Aorta (tissue), 5 donors: ENCODE measurements around the gene PCNX4. TPM values are rescaled to one million over a fixed set of nuclear protein-coding genes. Genes with fewer than 3 reads are reported as not detected.

Experiments
- ATAC-seq: fragments of 200-7000 bp; cut with Tn5 transposase; one replicate; pipeline ENCODE4 v1.9.1; 2022; ENCODE audit warnings: moderate library complexity; ENCODE audit not compliant: low FRiP score
- DNase-seq, 2 donors: peaks; one replicate each; pipeline ENCODE4 v3.0.0-alpha.2; 2020
- H3K27ac ChIP-seq, 2 donors: one replicate each; pipeline ENCODE4 v1.5.1; 2013; ENCODE audit warnings: low read length in 2 of 2, mild to moderate bottlenecking in 2 of 2, moderate library complexity in 2 of 2, control low read depth in 1 of 2, inconsistent platforms in 1 of 2, low read depth in 1 of 2
- H3K27me3 ChIP-seq, 2 donors: one replicate each; pipeline ENCODE4 v1.6.1; 2013; ENCODE audit warnings: control low read depth in 1 of 2, low read length in 1 of 2, mild to moderate bottlenecking in 1 of 2, moderate library complexity in 1 of 2; ENCODE audit not compliant: insufficient read depth in 2 of 2, control insufficient read depth in 1 of 2
- H3K36me3 ChIP-seq, 2 donors: one replicate each; pipeline ENCODE4 v1.6.1; 2013; ENCODE audit warnings: control low read depth in 1 of 2, low read length in 1 of 2, mild to moderate bottlenecking in 1 of 2; ENCODE audit not compliant: insufficient read depth in 2 of 2, control insufficient read depth in 1 of 2
- H3K4me1 ChIP-seq, 2 donors: one replicate each; pipeline ENCODE4 v1.6.1; 2013; ENCODE audit warnings: low read length in 2 of 2, control low read depth in 1 of 2, mild to moderate bottlenecking in 1 of 2, moderate library complexity in 1 of 2; ENCODE audit not compliant: insufficient read depth in 2 of 2, control insufficient read depth in 1 of 2
- H3K4me3 ChIP-seq, 2 donors: one replicate each; pipeline ENCODE4 v1.5.1; 2013; ENCODE audit warnings: low read length in 2 of 2, control low read depth in 1 of 2, mild to moderate bottlenecking in 1 of 2
- H3K9me3 ChIP-seq: one replicate; pipeline ENCODE4 v1.6.1; 2013; ENCODE audit warnings: mild to moderate bottlenecking, low read length; ENCODE audit not compliant: control insufficient read depth
- WGBS, 2 donors: extraction: QIAGEN DNeasy Blood & Tissue Kit; methylation state at CpG; one replicate each; pipeline ENCODE4 v1.1.7; 2013; 5-methylcytosine and 5-hydroxymethylcytosine counted together
- intact Hi-C, 2 donors: fragments of 100-400 bp; cut with DNase I; formaldehyde crosslinking; loops; one replicate each; pipeline versions ENCODE4 v1.14.2 to v1.15.0; 2022
- polyA plus RNA-seq, 2 donors: library from polyadenylated mRNA; stranded (reverse); fragments of 200-250 nt; gene quantifications; one replicate each; pipeline ENCODE4 v1.2.3, GENCODE V29; 2013
- total RNA-seq, 2 donors: library from RNA; stranded (reverse); fragmentation: NEBNext Ultra II Directional; extraction: Animal tissue kit (Norgen Biotek cat#: 25700); gene quantifications; one replicate each; pipeline ENCODE4 v1.2.1, GENCODE V29; 2021
- donor health status: healthy with polysubstance abuse.
- donor health status: Bipolar disorder and iron deficiency.
- donor health status: DM: no; HTN: no; CAD: no.
- donor health status: DM: no; HTN: no; CAD: no.
- donor health status: DM: yes; HTN: yes; CAD: no.

Gene PCNX4
- total and polyA plus RNA-seq, 4 donors, result 6.0 to 49.7 (median 30.2) TPM

DNA sequence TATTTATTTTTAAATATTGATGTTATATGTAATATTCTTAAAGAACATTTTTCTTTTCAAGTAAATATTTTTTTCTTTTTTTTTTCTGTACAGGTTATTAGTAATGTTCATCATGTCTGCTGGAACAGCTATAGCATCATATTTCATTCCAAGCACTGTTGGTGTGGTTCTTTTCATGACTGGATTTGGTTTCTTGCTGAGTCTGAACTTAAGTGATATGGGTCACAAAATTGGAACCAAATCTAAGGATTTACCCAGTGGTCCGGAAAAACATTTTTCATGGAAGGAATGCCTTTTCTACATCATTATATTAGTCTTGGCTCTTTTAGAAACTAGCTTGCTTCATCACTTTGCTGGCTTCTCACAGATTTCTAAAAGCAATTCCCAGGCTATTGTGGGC, 23.2 kb downstream of the PCNX4 start:
- no peak for ATAC-seq
- DNase-seq, result no peak
- intact Hi-C loops, result loop anchor here in 1 of 2 donors (5.0 kb wide), 1 partner anchor 37 kb away; no protein-coding TSS in a partner anchor
- H3K27ac ChIP-seq, result no peak overlapping the region
- WGBS, 2 donors, result 0 to 5% methylated on average over 1 of the region's 1 CpG
- H3K27me3 ChIP-seq, result no peaks in the 10 kb centered on the region
- no peak overlapping the region for H3K4me3 ChIP-seq
- peaks cover 4% of the 10 kb centered on the region in 2 donors for H3K36me3 ChIP-seq
- no peaks in the 10 kb centered on the region for H3K4me1 ChIP-seq
- no peaks in the 10 kb centered on the region for H3K9me3 ChIP-seq

DNA sequence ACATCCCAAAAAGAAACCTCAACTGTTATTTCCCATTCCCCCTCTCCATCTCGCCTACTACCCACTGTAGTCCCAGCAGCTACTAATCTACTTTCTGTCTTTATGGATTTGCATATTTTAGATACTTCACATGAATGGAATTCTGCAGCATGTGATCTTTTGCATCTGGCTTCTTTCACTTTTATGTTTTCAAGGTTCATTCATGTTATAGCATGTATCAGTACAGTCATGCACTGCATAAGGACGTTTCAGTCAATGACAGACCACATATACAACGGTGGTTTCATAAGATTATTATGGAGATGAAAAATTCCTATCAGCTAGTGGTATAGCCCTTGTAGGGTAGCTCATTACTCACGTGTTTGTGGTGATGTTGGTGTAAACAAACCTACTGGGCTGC, 24.5 kb downstream of the PCNX4 start:
- no peaks in the 10 kb centered on the region for H3K9me3 ChIP-seq
- WGBS, 2 donors, result 67 to 71% methylated on average over 4 of the region's 4 CpGs
- intact Hi-C loops, result loop anchor here in 1 of 2 donors (5.0 kb wide), 1 partner anchor 36 kb away; no protein-coding TSS in a partner anchor
- no peaks in the 10 kb centered on the region for H3K27me3 ChIP-seq
- H3K36me3 ChIP-seq, result peaks cover 4 to 8% of the 10 kb centered on the region in 2 donors
- no peaks in the 10 kb centered on the region for H3K4me1 ChIP-seq
- ATAC-seq (no peak), DNase-seq (no peak)
- H3K4me3 ChIP-seq, result no peak overlapping the region
- H3K27ac ChIP-seq, result no peak overlapping the region

DNA sequence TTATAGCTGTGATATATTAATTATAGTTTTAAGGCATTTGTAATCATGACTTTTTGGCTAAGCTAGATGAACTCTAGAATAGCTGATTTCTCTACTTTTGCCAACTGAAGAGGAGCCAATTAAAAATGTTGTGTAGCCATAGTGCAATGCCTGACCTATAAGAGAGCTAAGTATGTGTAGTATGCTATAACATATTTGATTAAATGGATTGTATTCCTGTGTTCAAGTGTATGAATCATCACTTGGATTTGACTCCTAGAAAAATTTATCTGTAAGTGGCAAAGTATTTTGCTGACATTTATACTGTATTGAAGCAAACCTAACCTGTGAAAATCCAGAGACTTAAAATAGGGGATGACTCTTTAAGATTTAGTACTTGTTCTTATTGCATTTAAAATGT, 34.2 kb downstream of the PCNX4 start:
- no peak for DNase-seq
- H3K27me3 ChIP-seq, result no peaks in the 10 kb centered on the region
- no peak for ATAC-seq
- no peak overlapping the region for H3K4me3 ChIP-seq
- intact Hi-C loops, result no loop called here
- peaks cover 8 to 11% of the 10 kb centered on the region in 2 donors for H3K36me3 ChIP-seq
- H3K4me1 ChIP-seq, result no peaks in the 10 kb centered on the region
- no peaks in the 10 kb centered on the region for H3K9me3 ChIP-seq
- H3K27ac ChIP-seq, result no peak overlapping the region

DNA sequence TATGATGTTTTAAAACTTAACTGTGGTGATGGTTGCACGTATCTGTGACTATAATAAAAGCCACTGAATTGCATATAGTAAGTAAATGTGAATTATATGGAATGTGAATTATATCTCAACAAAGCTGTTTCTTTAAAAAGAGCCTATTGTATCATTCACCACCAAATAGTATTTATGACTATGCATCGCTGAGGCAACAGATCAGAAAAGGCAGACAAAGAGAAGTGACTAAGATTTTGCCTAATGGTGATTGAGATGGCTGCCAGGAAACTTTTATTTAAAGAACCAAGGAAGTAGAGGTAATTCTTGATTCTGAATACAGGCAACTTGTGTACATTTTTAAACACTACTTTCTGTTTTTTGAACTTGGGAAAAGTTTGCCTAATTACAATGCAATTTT, 41.8 kb downstream of the PCNX4 start:
- 80 to 83% methylated on average over 2 of the region's 2 CpGs for WGBS, 2 donors
- H3K27ac ChIP-seq, result no peak overlapping the region
- ATAC-seq, result no peak

GRCh38 chr14:60134702-60135101, 43.0 kb downstream of the PCNX4 start:
- ATAC-seq, result no peak
- 94 to 95% methylated on average over 3 of the region's 3 CpGs for WGBS, 2 donors
- H3K27ac ChIP-seq, result no peak overlapping the region
- intact Hi-C loops, result no loop called here
- H3K9me3 ChIP-seq, result no peaks in the 10 kb centered on the region
- no peak overlapping the region for H3K4me3 ChIP-seq
- H3K36me3 ChIP-seq, result no peaks in the 10 kb centered on the region
- H3K4me1 ChIP-seq, result no peaks in the 10 kb centered on the region
- H3K27me3 ChIP-seq, result no peaks in the 10 kb centered on the region
- no peak for DNase-seq

More for the DNA sequence above, 41.8 kb downstream of the PCNX4 start:
- Histone ChIP-seq H3K4me3 (no peak overlapping the region), H3K36me3 (no peaks in the 10 kb centered on the region), H3K9me3 (no peaks in the 10 kb centered on the region), H3K4me1 (no peaks in the 10 kb centered on the region), H3K27me3 (no peaks in the 10 kb centered on the region)
- DNase-seq, result no peak
- intact Hi-C loops, result no loop called here

DNA sequence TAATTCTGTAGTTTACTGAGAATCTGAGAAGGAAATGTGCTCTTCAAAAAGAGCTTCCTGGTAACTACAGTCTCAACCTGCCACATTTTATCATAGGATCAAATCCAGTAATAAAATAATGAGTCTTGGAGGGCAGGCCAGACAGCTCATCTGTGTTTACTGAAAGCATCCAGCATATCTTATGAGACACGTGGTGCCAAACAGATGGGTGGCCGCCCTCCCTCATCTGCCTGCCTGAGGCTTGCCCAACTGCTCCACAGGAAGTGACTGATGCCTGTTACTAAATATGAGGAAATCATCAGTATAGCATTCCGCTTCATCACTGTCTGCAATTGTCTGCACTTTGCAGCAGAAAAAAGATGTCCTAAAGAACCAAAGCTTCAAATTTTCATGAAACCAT, 60.0 kb downstream of the PCNX4 start:
- Histone ChIP-seq H3K4me3 (no peak overlapping the region), H3K9me3 (no peaks in the 10 kb centered on the region), H3K4me1 (peaks cover 0 to 9% of the 10 kb centered on the region in 2 donors), H3K27ac (no peak overlapping the region), H3K36me3 (peaks cover 6 to 9% of the 10 kb centered on the region in 2 donors), H3K27me3 (no peaks in the 10 kb centered on the region)
- ATAC-seq (peak; percentile 75), DNase-seq (peak; percentile 81 to 85)
- 59 to 70% methylated on average over 3 of the region's 3 CpGs for WGBS, 2 donors
- intact Hi-C loops, result loop anchor here in 1 of 2 donors (5.0 kb wide), 1 partner anchor 34 kb away; no protein-coding TSS in a partner anchor

DNA sequence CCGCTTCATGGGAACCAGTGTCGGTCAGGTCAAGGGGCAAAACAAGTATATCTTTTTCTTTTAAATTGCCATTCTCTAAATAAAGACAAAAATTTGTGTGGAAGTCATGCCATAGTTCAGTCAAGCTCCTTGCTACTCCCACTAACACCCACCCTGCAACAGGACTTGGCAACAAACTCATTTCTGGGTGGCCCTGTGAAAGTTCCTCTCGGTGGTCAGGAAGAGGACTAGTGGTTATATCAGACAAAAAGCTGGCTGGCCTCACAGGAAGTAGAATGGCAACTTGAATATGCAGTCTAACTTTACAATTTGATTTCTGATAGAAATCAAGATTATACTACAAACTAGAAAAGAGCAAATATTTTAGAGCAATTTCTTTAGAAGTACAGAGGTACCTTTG, 62.3 kb downstream of the PCNX4 start:
- no peaks in the 10 kb centered on the region for H3K9me3 ChIP-seq
- H3K36me3 ChIP-seq, result peaks cover 4 to 5% of the 10 kb centered on the region in 2 donors
- no peak for DNase-seq
- intact Hi-C loops, result loop anchor here in 1 of 2 donors (5.0 kb wide), 1 partner anchor 37 kb away; no protein-coding TSS in a partner anchor
- H3K27me3 ChIP-seq, result no peaks in the 10 kb centered on the region
- no peak overlapping the region for H3K4me3 ChIP-seq
- 78 to 82% methylated on average over 3 of the region's 3 CpGs for WGBS, 2 donors
- no peak for ATAC-seq
- H3K27ac ChIP-seq, result no peak overlapping the region
- H3K4me1 ChIP-seq, result peaks cover 0 to 9% of the 10 kb centered on the region in 2 donors

DNA sequence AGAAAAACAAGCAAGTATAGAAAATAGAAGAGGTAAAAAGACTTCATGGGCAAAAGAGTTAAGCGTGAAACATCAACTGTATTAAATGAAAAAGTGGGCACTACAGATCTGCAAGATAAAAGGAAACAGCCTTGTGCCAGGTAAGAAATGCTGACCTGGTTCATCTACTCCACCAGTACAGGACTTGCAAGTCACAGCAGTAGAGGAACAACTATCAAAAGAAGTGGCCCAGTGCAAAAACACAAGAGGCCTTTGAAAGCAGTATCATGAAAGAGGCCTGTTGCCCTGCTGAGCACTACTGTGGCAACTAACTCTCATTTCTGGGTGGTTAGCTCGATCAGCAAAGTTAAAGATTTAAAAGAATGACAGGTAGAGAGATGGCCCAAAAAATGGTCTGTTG, 62.9 kb downstream of the PCNX4 start:
- DNase-seq (no peak), ATAC-seq (no peak)
- H3K27ac ChIP-seq, result no peak overlapping the region
- H3K9me3 ChIP-seq, result no peaks in the 10 kb centered on the region
- intact Hi-C loops, result loop anchor here in 1 of 2 donors (5.0 kb wide), 1 partner anchor 37 kb away; no protein-coding TSS in a partner anchor
- WGBS, 2 donors, result 87 to 94% methylated on average over 2 of the region's 2 CpGs
- no peaks in the 10 kb centered on the region for H3K27me3 ChIP-seq
- no peak overlapping the region for H3K4me3 ChIP-seq
- H3K36me3 ChIP-seq, result peaks cover 4 to 5% of the 10 kb centered on the region in 2 donors
- peaks cover 0 to 9% of the 10 kb centered on the region in 2 donors for H3K4me1 ChIP-seq

GRCh38 chr14:60160422-60160821, 68.7 kb downstream of the PCNX4 start:
- Histone ChIP-seq H3K27ac (peak overlapping the region in 1 of 2 donors; percentile 0), H3K4me3 (no peak overlapping the region), H3K9me3 (no peaks in the 10 kb centered on the region), H3K27me3 (no peaks in the 10 kb centered on the region), H3K36me3 (no peaks in the 10 kb centered on the region), H3K4me1 (peaks cover 0 to 2% of the 10 kb centered on the region in 2 donors)
- DNase-seq (peak; percentile 64 to 80), ATAC-seq (no peak)
- intact Hi-C loops, result loop anchor here in 1 of 2 donors (5.0 kb wide), 1 partner anchor 53 kb away; no protein-coding TSS in a partner anchor
- 16 to 18% methylated on average over 7 of the region's 7 CpGs for WGBS, 2 donors
